ENCODE measurements around the gene MEPCE. TPM values are rescaled to one million over a fixed set of nuclear protein-coding genes. Genes with fewer than 3 reads are reported as not detected.

The MEPCE gene
- total and polyA plus RNA-seq, 2 experiments from 2014 or later, result 8.0 to 24.2 TPM

- no peaks in the 10 kb centered on the region; the same call in 1 of the 2 replicates for H3K27me3 ChIP-seq (replicated peaks; ENCODE audit: insufficient read depth)
- WGBS, 2 experiments (ENCODE audit: low coverage in 1 of 2, low lambda C conversion rate in 2 of 2, missing lambda C conversion rate in 2 of 2), result 88 to 89% methylated on average over 6 of the region's 6 CpGs
- no peak overlapping the region for H2AFZ ChIP-seq
- TF ChIP-seq EZH2phosphoT487 (IDR thresholded peaks at IDR 0.05; ENCODE audit: insufficient read depth, low read depth), result no peak
- TF ChIP-seq EZH2 (IDR thresholded peaks at IDR 0.05; ENCODE audit: insufficient read depth, poor library complexity, severe bottlenecking), result no peak
- H3F3A ChIP-seq (ENCODE audit: insufficient read depth), result 0 out of 2 replicates have a peak, but pooled peaks cover 8% of the 10 kb centered on the region
- peaks cover 7% of the 10 kb centered on the region for H3K4me1 ChIP-seq (ENCODE audit: insufficient read depth)
- H3K79me2 ChIP-seq (ENCODE audit: insufficient read depth), result no peaks in the 10 kb centered on the region
- H3K4me3 ChIP-seq, result no peak overlapping the region
- H3K9ac ChIP-seq, result no peak overlapping the region
- H3K36me3 ChIP-seq (ENCODE audit: low read depth), result no peaks in the 10 kb centered on the region
- H3K27ac ChIP-seq, result no peak overlapping the region
- no peaks in the 10 kb centered on the region for H3K9me3 ChIP-seq (ENCODE audit: low read depth)
- no peaks in the 10 kb centered on the region for H3K9me2 ChIP-seq (ENCODE audit: insufficient read depth)
- DNase-seq, result no peak
- no peaks in the 10 kb centered on the region for H4K20me1 ChIP-seq (ENCODE audit: insufficient read depth)
- no peak overlapping the region for H3K4me2 ChIP-seq (ENCODE audit: unreplicated experiment)
- in situ Hi-C loops (cut with MboI), result no loop called here
Measured at GRCh38 chr7:100411101-100411500, 18.5 kb upstream of the MEPCE start.

GRCh38 chr7:100413346-100413745 lies 16.3 kb upstream of the MEPCE start:
- in situ Hi-C loops (cut with MboI), result no loop called here
- no peaks in the 10 kb centered on the region for H3K9me3 ChIP-seq (ENCODE audit: low read depth)
- DNase-seq, result no peak
- no peaks in the 10 kb centered on the region for H3K79me2 ChIP-seq (ENCODE audit: insufficient read depth)
- no peaks in the 10 kb centered on the region for H3K36me3 ChIP-seq (ENCODE audit: low read depth)
- TF ChIP-seq EZH2 (IDR thresholded peaks at IDR 0.05; ENCODE audit: insufficient read depth, poor library complexity, severe bottlenecking), result no peak
- TF ChIP-seq EZH2phosphoT487 (IDR thresholded peaks at IDR 0.05; ENCODE audit: insufficient read depth, low read depth), result no peak
- no peak overlapping the region for H3K4me3 ChIP-seq
- H3K9ac ChIP-seq, result no peak overlapping the region
- no peaks in the 10 kb centered on the region for H3K9me2 ChIP-seq (ENCODE audit: insufficient read depth)
- H3K27me3 ChIP-seq (replicated peaks; ENCODE audit: insufficient read depth), result no peaks in the 10 kb centered on the region; the same call in 1 of the 2 replicates
- H2AFZ ChIP-seq, result no peak overlapping the region
- no peaks in the 10 kb centered on the region for H3F3A ChIP-seq (ENCODE audit: insufficient read depth)
- H3K27ac ChIP-seq, result no peak overlapping the region
- no peak overlapping the region for H3K4me2 ChIP-seq (ENCODE audit: unreplicated experiment)
- no peaks in the 10 kb centered on the region for H4K20me1 ChIP-seq (ENCODE audit: insufficient read depth)
- H3K4me1 ChIP-seq (ENCODE audit: insufficient read depth), result no peaks in the 10 kb centered on the region

- Histone ChIP-seq H3K9me2 (ENCODE audit: insufficient read depth) (no peaks in the 10 kb centered on the region), H3F3A (ENCODE audit: insufficient read depth) (no peaks in the 10 kb centered on the region), H4K20me1 (ENCODE audit: insufficient read depth) (no peaks in the 10 kb centered on the region), H3K27ac (no peak overlapping the region), H3K4me2 (ENCODE audit: unreplicated experiment) (no peak overlapping the region), H3K4me1 (ENCODE audit: insufficient read depth) (no peaks in the 10 kb centered on the region), H2AFZ (no peak overlapping the region), H3K9ac (no peak overlapping the region), H3K27me3 (replicated peaks; ENCODE audit: insufficient read depth) (no peaks in the 10 kb centered on the region; the same call in 1 of the 2 replicates), H3K9me3 (ENCODE audit: low read depth) (no peaks in the 10 kb centered on the region), H3K4me3 (no peak overlapping the region), H3K79me2 (ENCODE audit: insufficient read depth) (no peaks in the 10 kb centered on the region), H3K36me3 (ENCODE audit: low read depth) (no peaks in the 10 kb centered on the region)
- no peak for TF ChIP-seq EZH2 (IDR thresholded peaks at IDR 0.05; ENCODE audit: insufficient read depth, poor library complexity, severe bottlenecking)
- TF ChIP-seq EZH2phosphoT487 (IDR thresholded peaks at IDR 0.05; ENCODE audit: insufficient read depth, low read depth), result no peak
- no peak for DNase-seq
- in situ Hi-C loops (cut with MboI), result no loop called here
- 55 to 68% methylated on average over 1 of the region's 1 CpG for WGBS, 2 experiments (ENCODE audit: low coverage in 1 of 2, low lambda C conversion rate in 2 of 2, missing lambda C conversion rate in 2 of 2)
Measured at GRCh38 chr7:100413889-100414288, 15.7 kb upstream of the MEPCE start.

- no peak overlapping the region for H3K27ac ChIP-seq
- no peaks in the 10 kb centered on the region for H3K36me3 ChIP-seq (ENCODE audit: low read depth)
- no peak overlapping the region for H2AFZ ChIP-seq
- no peaks in the 10 kb centered on the region; the same call in 1 of the 2 replicates for H3K27me3 ChIP-seq (replicated peaks; ENCODE audit: insufficient read depth)
- no peak for TF ChIP-seq EZH2 (IDR thresholded peaks at IDR 0.05; ENCODE audit: insufficient read depth, poor library complexity, severe bottlenecking)
- no peak for TF ChIP-seq EZH2phosphoT487 (IDR thresholded peaks at IDR 0.05; ENCODE audit: insufficient read depth, low read depth)
- no peaks in the 10 kb centered on the region for H3K4me1 ChIP-seq (ENCODE audit: insufficient read depth)
- 96 to 97% methylated on average over 5 of the region's 5 CpGs for WGBS, 2 experiments (ENCODE audit: low coverage in 1 of 2, low lambda C conversion rate in 2 of 2, missing lambda C conversion rate in 2 of 2)
- H3K9ac ChIP-seq, result no peak overlapping the region
- no peaks in the 10 kb centered on the region for H3K9me2 ChIP-seq (ENCODE audit: insufficient read depth)
- H3K4me2 ChIP-seq (ENCODE audit: unreplicated experiment), result no peak overlapping the region
- no peaks in the 10 kb centered on the region for H3K79me2 ChIP-seq (ENCODE audit: insufficient read depth)
- no peaks in the 10 kb centered on the region for H4K20me1 ChIP-seq (ENCODE audit: insufficient read depth)
- in situ Hi-C loops (cut with MboI), result no loop called here
- no peak overlapping the region for H3K4me3 ChIP-seq
- DNase-seq, result no peak
- no peaks in the 10 kb centered on the region for H3K9me3 ChIP-seq (ENCODE audit: low read depth)
- no peaks in the 10 kb centered on the region for H3F3A ChIP-seq (ENCODE audit: insufficient read depth)
Measured at GRCh38 chr7:100415448-100415847, 14.2 kb upstream of the MEPCE start.

All from GM23248 (cell line).